ENCODE results near the gene TTL. TPM values are rescaled to one million over a fixed set of nuclear protein-coding genes. Genes with fewer than 3 reads are reported as not detected.

TTL gene
- total RNA-seq, 2 donors from 2014 or later = 61.1 to 89.6 TPM

DNA sequence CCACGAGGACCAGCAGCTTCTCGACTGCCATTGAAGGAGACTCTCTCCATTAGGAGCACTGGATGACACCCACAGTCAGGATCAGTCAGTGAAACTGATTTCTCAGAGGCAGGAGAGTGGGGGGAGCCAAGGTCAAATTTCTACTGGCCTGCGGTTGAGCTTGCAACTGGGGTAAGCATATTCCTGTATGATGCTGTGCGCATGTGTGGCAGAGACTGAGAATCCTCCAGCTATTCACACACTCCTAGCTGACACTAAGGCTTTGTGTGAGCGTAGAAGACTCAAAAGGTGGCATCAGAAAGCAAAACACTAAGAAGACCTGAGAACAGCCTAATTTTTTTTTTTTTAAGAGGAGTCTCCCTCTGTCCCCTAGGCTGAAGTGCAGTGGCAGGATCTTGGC, 19.8 kb upstream of the TTL start:
- H3K36me3 Mint-ChIP-seq (ENCODE audit: low read depth) = no peaks in the 10 kb centered on the region
- no peaks in the 10 kb centered on the region for H3K4me1 Mint-ChIP-seq
- no peaks in the 10 kb centered on the region for H3K36me3 ChIP-seq (ENCODE audit: control insufficient read depth, insufficient read depth, low read length)
- no peak overlapping the region for H3K27ac ChIP-seq (ENCODE audit: low read depth, low read length)
- H3K4me3 Mint-ChIP-seq = no peak overlapping the region
- H3K9ac ChIP-seq (ENCODE audit: extremely low read depth, low read length, poor library complexity, severe bottlenecking) = no peak overlapping the region
- no peaks in the 10 kb centered on the region for H3K9me3 Mint-ChIP-seq
- TF ChIP-seq, protein P1, sequence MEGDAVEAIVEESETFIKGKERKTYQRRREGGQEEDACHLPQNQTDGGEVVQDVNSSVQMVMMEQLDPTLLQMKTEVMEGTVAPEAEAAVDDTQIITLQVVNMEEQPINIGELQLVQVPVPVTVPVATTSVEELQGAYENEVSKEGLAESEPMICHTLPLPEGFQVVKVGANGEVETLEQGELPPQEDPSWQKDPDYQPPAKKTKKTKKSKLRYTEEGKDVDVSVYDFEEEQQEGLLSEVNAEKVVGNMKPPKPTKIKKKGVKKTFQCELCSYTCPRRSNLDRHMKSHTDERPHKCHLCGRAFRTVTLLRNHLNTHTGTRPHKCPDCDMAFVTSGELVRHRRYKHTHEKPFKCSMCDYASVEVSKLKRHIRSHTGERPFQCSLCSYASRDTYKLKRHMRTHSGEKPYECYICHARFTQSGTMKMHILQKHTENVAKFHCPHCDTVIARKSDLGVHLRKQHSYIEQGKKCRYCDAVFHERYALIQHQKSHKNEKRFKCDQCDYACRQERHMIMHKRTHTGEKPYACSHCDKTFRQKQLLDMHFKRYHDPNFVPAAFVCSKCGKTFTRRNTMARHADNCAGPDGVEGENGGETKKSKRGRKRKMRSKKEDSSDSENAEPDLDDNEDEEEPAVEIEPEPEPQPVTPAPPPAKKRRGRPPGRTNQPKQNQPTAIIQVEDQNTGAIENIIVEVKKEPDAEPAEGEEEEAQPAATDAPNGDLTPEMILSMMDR (conservative IDR thresholded peaks at IDR 0.05) = no peak
- H3K4me3 ChIP-seq (ENCODE audit: low read length) = no peak overlapping the region
- no peak for DNase-seq
- peaks cover 10% of the 10 kb centered on the region for H3K27me3 Mint-ChIP-seq (ENCODE audit: insufficient read depth)
- H3K4me1 ChIP-seq (ENCODE audit: control insufficient read depth, insufficient read depth, low read length) = no peaks in the 10 kb centered on the region
- no peaks in the 10 kb centered on the region for H3K9me3 ChIP-seq (ENCODE audit: control insufficient read depth, low read length)
- no peak overlapping the region for H3K27ac Mint-ChIP-seq
- no peaks in the 10 kb centered on the region for H3K27me3 ChIP-seq (ENCODE audit: control insufficient read depth, insufficient read depth, low read length, poor library complexity, severe bottlenecking)
- WGBS, 2 experiments (ENCODE audit: insufficient coverage in 1 of 2, insufficient read length in 1 of 2) = 80 to 83% methylated on average over 5 of the region's 5 CpGs

- peaks cover 2% of the 10 kb centered on the region for H3K9me3 Mint-ChIP-seq
- H3K9ac ChIP-seq (ENCODE audit: extremely low read depth, low read length, poor library complexity, severe bottlenecking) = no peak overlapping the region
- H3K4me3 ChIP-seq (ENCODE audit: low read length) = no peak overlapping the region
- no peak overlapping the region for H3K4me3 Mint-ChIP-seq
- 86% methylated on average over 1 of the region's 1 CpG; no CpG with 5 or more reads in 1 of the 2 experiments for WGBS, 2 experiments (ENCODE audit: insufficient coverage in 1 of 2, insufficient read length in 1 of 2)
- no peaks in the 10 kb centered on the region for H3K36me3 Mint-ChIP-seq (ENCODE audit: low read depth)
- TF ChIP-seq, protein P1 (conservative IDR thresholded peaks at IDR 0.05) = no peak
- peaks cover 14% of the 10 kb centered on the region for H3K27me3 Mint-ChIP-seq (ENCODE audit: insufficient read depth)
- no peak for DNase-seq
- no peaks in the 10 kb centered on the region for H3K9me3 ChIP-seq (ENCODE audit: control insufficient read depth, low read length)
- H3K36me3 ChIP-seq (ENCODE audit: control insufficient read depth, insufficient read depth, low read length) = no peaks in the 10 kb centered on the region
- no peak overlapping the region for H3K27ac ChIP-seq (ENCODE audit: low read depth, low read length)
- H3K4me1 Mint-ChIP-seq = no peaks in the 10 kb centered on the region
- H3K27me3 ChIP-seq (ENCODE audit: control insufficient read depth, insufficient read depth, low read length, poor library complexity, severe bottlenecking) = no peaks in the 10 kb centered on the region
- H3K4me1 ChIP-seq (ENCODE audit: control insufficient read depth, insufficient read depth, low read length) = no peaks in the 10 kb centered on the region
- H3K27ac Mint-ChIP-seq = no peak overlapping the region
Observed at GRCh38 chr2:112463256-112463655, 18.7 kb upstream of the TTL start.

DNA sequence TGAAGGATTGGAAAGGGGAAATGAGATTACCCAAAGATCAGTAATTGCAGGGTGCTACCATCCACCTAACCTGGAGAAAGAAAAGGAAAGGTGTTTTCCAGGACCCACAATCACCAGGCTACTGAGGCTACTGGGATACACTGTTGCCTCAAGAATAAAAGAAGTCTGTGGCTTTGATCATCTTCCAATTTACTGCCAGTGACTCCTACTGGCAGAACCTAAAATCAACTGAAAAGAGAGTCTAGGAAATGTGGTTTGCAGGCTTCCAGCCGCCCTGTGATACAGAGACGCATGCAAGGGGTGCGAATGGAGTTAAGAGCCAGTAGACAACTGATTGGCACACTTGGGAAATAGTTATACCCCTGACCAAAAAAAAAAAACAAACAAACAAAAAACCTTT, 16.6 kb upstream of the TTL start:
- no peak for DNase-seq
- H3K9me3 Mint-ChIP-seq = peaks cover 6% of the 10 kb centered on the region
- TF ChIP-seq, protein P1 (conservative IDR thresholded peaks at IDR 0.05) = peak; percentile 68
- no peak overlapping the region for H3K4me3 ChIP-seq (ENCODE audit: low read length)
- H3K4me1 Mint-ChIP-seq = no peaks in the 10 kb centered on the region
- H3K27ac Mint-ChIP-seq = no peak overlapping the region
- peaks cover 13% of the 10 kb centered on the region for H3K27me3 Mint-ChIP-seq (ENCODE audit: insufficient read depth)
- no peaks in the 10 kb centered on the region for H3K4me1 ChIP-seq (ENCODE audit: control insufficient read depth, insufficient read depth, low read length)
- no peaks in the 10 kb centered on the region for H3K27me3 ChIP-seq (ENCODE audit: control insufficient read depth, insufficient read depth, low read length, poor library complexity, severe bottlenecking)
- 88% methylated on average over 3 of the region's 3 CpGs; no CpG with 5 or more reads in 1 of the 2 experiments for WGBS, 2 experiments (ENCODE audit: insufficient coverage in 1 of 2, insufficient read length in 1 of 2)
- H3K4me3 Mint-ChIP-seq = no peak overlapping the region
- H3K36me3 Mint-ChIP-seq (ENCODE audit: low read depth) = no peaks in the 10 kb centered on the region
- H3K9me3 ChIP-seq (ENCODE audit: control insufficient read depth, low read length) = no peaks in the 10 kb centered on the region
- no peak overlapping the region for H3K9ac ChIP-seq (ENCODE audit: extremely low read depth, low read length, poor library complexity, severe bottlenecking)
- no peak overlapping the region for H3K27ac ChIP-seq (ENCODE audit: low read depth, low read length)
- H3K36me3 ChIP-seq (ENCODE audit: control insufficient read depth, insufficient read depth, low read length) = no peaks in the 10 kb centered on the region

Data from endodermal cell (in vitro differentiated cells).